Measurements from ENCODE around the gene GAGE13. TPM values are rescaled to one million over a fixed set of nuclear protein-coding genes. Genes with fewer than 3 reads are reported as not detected.

The GAGE13 gene
- total and polyA plus RNA-seq, 2 donors (not counting 3 experiments of a cell fraction or from before 2014, with no cell fraction given) = not detected

DNA sequence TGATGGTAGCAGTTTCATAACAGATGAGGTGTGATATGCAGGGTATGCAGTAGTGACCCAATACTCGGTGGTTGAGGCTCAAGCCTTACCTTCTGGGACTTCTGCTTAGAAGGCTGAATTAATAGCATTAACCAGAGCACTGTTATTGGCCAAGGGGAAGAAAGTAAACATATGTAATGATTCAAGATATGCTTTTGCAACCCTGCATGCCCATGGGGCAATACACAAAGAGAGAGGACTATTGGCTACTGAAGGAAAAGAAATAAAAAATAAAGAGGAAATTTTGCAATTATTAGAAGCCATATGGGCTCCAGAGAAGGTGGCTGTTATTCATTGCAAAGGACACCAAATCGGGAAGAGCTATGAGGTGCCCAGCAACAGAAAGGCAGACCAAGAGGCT, 19.2 kb upstream of the GAGE13 start:
- no peak for TF ChIP-seq EZH2 (IDR thresholded peaks at IDR 0.05; ENCODE audit: borderline replicate concordance, low read depth, low read length, severe bottlenecking)
- no peak for TF ChIP-seq GATA2 (IDR thresholded peaks at IDR 0.05; ENCODE audit: insufficient read depth, insufficient read length, low read depth, low read length)
- no peak for TF ChIP-seq MYC (IDR thresholded peaks at IDR 0.05; ENCODE audit: low read depth, low read length)
- no peak for TF ChIP-seq POLR2AphosphoS5 (IDR thresholded peaks at IDR 0.05; ENCODE audit: insufficient read depth, low read depth, low read length)
- TF ChIP-seq, protein P1, sequence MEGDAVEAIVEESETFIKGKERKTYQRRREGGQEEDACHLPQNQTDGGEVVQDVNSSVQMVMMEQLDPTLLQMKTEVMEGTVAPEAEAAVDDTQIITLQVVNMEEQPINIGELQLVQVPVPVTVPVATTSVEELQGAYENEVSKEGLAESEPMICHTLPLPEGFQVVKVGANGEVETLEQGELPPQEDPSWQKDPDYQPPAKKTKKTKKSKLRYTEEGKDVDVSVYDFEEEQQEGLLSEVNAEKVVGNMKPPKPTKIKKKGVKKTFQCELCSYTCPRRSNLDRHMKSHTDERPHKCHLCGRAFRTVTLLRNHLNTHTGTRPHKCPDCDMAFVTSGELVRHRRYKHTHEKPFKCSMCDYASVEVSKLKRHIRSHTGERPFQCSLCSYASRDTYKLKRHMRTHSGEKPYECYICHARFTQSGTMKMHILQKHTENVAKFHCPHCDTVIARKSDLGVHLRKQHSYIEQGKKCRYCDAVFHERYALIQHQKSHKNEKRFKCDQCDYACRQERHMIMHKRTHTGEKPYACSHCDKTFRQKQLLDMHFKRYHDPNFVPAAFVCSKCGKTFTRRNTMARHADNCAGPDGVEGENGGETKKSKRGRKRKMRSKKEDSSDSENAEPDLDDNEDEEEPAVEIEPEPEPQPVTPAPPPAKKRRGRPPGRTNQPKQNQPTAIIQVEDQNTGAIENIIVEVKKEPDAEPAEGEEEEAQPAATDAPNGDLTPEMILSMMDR (IDR thresholded peaks at IDR 0.05; ENCODE audit: extremely low read depth in 1 of 2, insufficient read depth in 1 of 2, low read depth in 1 of 2, low read length in 2 of 2) = no peak
- TF ChIP-seq FOS (IDR thresholded peaks at IDR 0.05; ENCODE audit: borderline replicate concordance, insufficient read depth, low read length) = no peak
- FAIRE-seq = no peak
- BruUV-seq (replicated peaks) = no TSS peak
- ChIA-PET CTCF (no interaction called here), POLR2A (no interaction called here)
- Histone ChIP-seq H2AFZ (ENCODE audit: low read depth, low read length) (no peak overlapping the region), H3K9me3 (replicated peaks; ENCODE audit: control insufficient read depth, insufficient read depth, low read length) (no peaks in the 10 kb centered on the region), H3K27ac (ENCODE audit: insufficient read depth, low read depth, low read length) (no peak overlapping the region), H3K4me1 (ENCODE audit: control insufficient read depth, extremely low read depth, insufficient read depth, low read length) (no peaks in the 10 kb centered on the region), H3K4me2 (ENCODE audit: insufficient read depth, low read length) (no peak overlapping the region), H3K4me3 (replicated peaks in 1 of 3; ENCODE audit: insufficient read depth in 1 of 3, low read depth in 1 of 3, low read length in 3 of 3) (no peak overlapping the region), H3K9me1 (replicated peaks; ENCODE audit: control insufficient read depth, extremely low read depth, insufficient read depth, low read length) (no peaks in the 10 kb centered on the region), H3K27me3 (ENCODE audit: control insufficient read depth in 2 of 2, insufficient read depth in 2 of 2, low read length in 2 of 2) (no peaks in the 10 kb centered on the region), H3K79me2 (ENCODE audit: control insufficient read depth, insufficient read depth, low read length) (no peaks in the 10 kb centered on the region), H3K36me3 (ENCODE audit: control insufficient read depth in 2 of 2, extremely low read depth in 1 of 2, insufficient read depth in 2 of 2, low read length in 2 of 2) (no peaks in the 10 kb centered on the region), H4K20me1 (replicated peaks; ENCODE audit: control insufficient read depth, extremely low read depth, insufficient read depth, low read length) (no peaks in the 10 kb centered on the region), H3K9ac (replicated peaks; ENCODE audit: extremely low read depth, insufficient read depth, low read length) (no peak overlapping the region)
- intact Hi-C loops (cut with micrococcal nuclease) = no loop called here
- no peak for DNase-seq (ENCODE audit: low read depth, low spot score)
- dilution Hi-C loops (cut with MboI; ENCODE audit: extremely low pct_ligation_motif_present, low sequenced_read_pairs) = no loop called here

DNA sequence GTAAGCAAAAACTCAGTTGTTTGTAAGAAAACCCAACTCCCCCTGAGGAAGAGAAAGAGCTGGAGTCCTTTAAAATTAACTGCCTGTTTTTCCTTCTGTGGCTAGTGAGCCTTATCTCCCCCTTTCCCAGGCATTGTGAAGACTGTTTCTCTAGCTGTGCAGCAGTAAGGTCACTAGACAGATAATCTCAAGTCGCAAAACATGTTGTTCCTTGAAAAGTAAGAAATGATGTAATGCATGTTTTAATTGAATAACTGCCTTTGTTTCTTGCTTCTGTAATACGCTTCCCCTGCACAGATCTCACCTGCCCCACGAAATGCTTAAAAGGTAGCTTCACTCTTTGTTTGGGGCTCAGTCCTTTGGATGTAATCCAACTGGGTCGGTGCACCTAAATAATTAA, 15.3 kb upstream of the GAGE13 start:
- H3K9me1 ChIP-seq (replicated peaks; ENCODE audit: control insufficient read depth, extremely low read depth, insufficient read depth, low read length) = no peaks in the 10 kb centered on the region
- no peaks in the 10 kb centered on the region for H3K9me3 ChIP-seq (replicated peaks; ENCODE audit: control insufficient read depth, insufficient read depth, low read length)
- no peak overlapping the region for H3K4me3 ChIP-seq (replicated peaks in 1 of 3; ENCODE audit: insufficient read depth in 1 of 3, low read depth in 1 of 3, low read length in 3 of 3)
- intact Hi-C loops (cut with micrococcal nuclease) = no loop called here
- no peak overlapping the region for H2AFZ ChIP-seq (ENCODE audit: low read depth, low read length)
- FAIRE-seq = no peak
- DNase-seq (ENCODE audit: low read depth, low spot score) = no peak
- no peaks in the 10 kb centered on the region for H3K79me2 ChIP-seq (ENCODE audit: control insufficient read depth, insufficient read depth, low read length)
- no peak overlapping the region for H3K9ac ChIP-seq (replicated peaks; ENCODE audit: extremely low read depth, insufficient read depth, low read length)
- no peaks in the 10 kb centered on the region for H3K36me3 ChIP-seq (ENCODE audit: control insufficient read depth in 2 of 2, extremely low read depth in 1 of 2, insufficient read depth in 2 of 2, low read length in 2 of 2)
- ChIA-PET CTCF (no interaction called here), POLR2A (no interaction called here)
- BruUV-seq (replicated peaks) = no TSS peak
- no peaks in the 10 kb centered on the region for H3K27me3 ChIP-seq (ENCODE audit: control insufficient read depth in 2 of 2, insufficient read depth in 2 of 2, low read length in 2 of 2)
- dilution Hi-C loops (cut with MboI; ENCODE audit: extremely low pct_ligation_motif_present, low sequenced_read_pairs) = no loop called here
- TF ChIP-seq, protein P2, sequence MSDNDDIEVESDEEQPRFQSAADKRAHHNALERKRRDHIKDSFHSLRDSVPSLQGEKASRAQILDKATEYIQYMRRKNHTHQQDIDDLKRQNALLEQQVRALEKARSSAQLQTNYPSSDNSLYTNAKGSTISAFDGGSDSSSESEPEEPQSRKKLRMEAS (IDR thresholded peaks at IDR 0.05; ENCODE audit: insufficient read depth, insufficient read length) = no peak
- TF ChIP-seq, protein P1 (IDR thresholded peaks at IDR 0.05; ENCODE audit: extremely low read depth in 1 of 2, insufficient read depth in 1 of 2, low read depth in 1 of 2, low read length in 2 of 2) = no peak
- no peak for TF ChIP-seq MYC (IDR thresholded peaks at IDR 0.05; ENCODE audit: low read depth, low read length)
- no peak for TF ChIP-seq POLR2A (IDR thresholded peaks at IDR 0.05; ENCODE audit: low read depth, low read length)
- no peak for TF ChIP-seq EZH2 (IDR thresholded peaks at IDR 0.05; ENCODE audit: borderline replicate concordance, low read depth, low read length, severe bottlenecking)
- no peak for TF ChIP-seq FOS (IDR thresholded peaks at IDR 0.05; ENCODE audit: borderline replicate concordance, insufficient read depth, low read length)
- no peak for TF ChIP-seq JUN (IDR thresholded peaks at IDR 0.05; ENCODE audit: borderline replicate concordance, insufficient read depth, insufficient read length, low read depth)
- TF ChIP-seq POLR2AphosphoS5 (IDR thresholded peaks at IDR 0.05; ENCODE audit: insufficient read depth, low read depth, low read length) = no peak
- no peak for TF ChIP-seq GATA2 (IDR thresholded peaks at IDR 0.05; ENCODE audit: insufficient read depth, insufficient read length, low read depth, low read length)
- H3K4me2 ChIP-seq (ENCODE audit: insufficient read depth, low read length) = no peak overlapping the region
- H3K4me1 ChIP-seq (ENCODE audit: control insufficient read depth, extremely low read depth, insufficient read depth, low read length) = no peaks in the 10 kb centered on the region
- H4K20me1 ChIP-seq (replicated peaks; ENCODE audit: control insufficient read depth, extremely low read depth, insufficient read depth, low read length) = no peaks in the 10 kb centered on the region
- no peak overlapping the region for H3K27ac ChIP-seq (ENCODE audit: insufficient read depth, low read depth, low read length)
